NCI-H2171 treated with DMSO at 0.1 percent for 48 hours (cell line): ENCODE data around the gene VWA8.
"Not testable (repeated sequence)": the region's sequence is repeated elsewhere in the genome, so short reads cannot be mapped to it uniquely, and the experiment has no call there.

ENCODE experiments used
- DNase-seq: peaks from one replicate; lab custom pipeline; 2025; lab: John Stamatoyannopoulos, UW

VWA8 gene

GRCh38 chr13:41966671-41967070, 5.8 kb upstream of the VWA8 start:
- no peak for DNase-seq

GRCh38 chr13:41962994-41963393, 2.1 kb upstream of the VWA8 start:
- no peak for DNase-seq

DNA sequence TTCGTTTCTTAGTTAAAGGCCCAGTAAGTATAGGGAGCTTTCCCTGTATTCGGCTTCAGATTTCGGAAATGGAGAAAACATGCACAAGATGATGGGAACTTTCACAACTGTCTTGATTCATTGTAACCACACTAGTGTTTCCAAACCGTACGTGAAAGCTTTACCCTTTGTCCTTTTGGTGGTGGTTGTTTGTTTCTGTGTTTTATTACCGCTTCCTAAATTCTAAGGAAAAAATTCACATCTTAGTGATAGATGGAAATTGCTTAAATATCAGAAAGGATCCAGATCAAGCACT, 504 bp upstream of the VWA8 start:
- DNase-seq = no peak

DNA sequence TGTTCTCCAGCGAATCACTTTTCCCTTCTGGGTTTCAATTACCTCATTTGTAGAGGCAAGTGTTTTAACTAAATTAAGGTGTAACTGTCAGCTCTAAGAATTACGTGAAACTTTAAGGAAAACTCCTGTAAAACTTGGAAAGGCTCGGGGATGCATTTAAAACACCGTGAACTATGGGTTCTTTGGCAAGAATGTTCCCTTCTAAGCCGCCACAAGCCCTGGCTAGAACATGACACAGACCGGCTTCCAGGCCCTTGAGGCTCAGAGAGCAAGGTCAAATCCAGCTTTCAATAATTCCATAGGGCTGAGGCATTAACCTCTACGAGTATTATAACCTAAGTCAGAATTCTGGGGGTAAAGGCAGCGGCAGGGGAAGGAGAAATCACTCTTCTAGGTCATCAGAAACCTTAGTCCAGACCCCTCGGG, 685 bp downstream of the VWA8 start:
- no peak for DNase-seq

DNA sequence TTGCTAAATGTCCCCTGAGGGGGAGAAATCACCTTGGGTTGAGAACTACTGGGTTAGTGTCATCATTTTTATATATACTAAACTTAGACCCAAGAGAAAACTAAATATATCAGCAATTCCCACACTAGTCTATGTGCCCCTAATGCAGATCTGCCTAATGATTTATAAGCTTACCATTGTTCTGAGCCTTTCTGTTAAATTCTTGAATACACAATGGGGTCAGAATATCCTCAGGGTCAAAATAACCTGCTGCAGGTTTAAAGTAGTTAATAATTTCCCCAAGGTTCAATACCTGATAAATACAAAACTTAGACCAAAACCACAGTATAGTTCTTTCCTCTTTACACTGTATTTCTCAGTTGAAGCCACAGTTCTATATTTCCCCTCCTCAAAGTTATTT, 4.6 kb downstream of the VWA8 start:
- DNase-seq = no peak

DNA sequence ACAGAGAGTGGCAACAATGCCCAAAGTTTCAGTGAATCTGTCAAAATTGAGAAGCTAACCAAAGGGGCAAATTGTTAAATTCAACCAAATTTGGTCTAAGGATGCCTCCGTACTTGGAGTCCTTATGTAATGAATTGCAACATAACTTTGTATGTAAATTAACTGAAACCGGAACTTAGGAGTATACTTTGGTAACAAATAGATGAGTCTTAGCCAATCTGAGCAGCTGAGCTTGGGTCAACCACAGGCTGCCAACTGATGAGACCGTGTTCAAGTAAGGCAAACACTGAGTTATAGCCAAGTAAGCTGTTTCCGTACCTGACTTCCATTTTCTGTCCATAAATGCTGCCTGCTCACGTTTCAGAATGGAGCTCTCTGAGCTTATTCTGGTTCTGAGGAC, 5.3 kb downstream of the VWA8 start:
- DNase-seq = no peak

DNA sequence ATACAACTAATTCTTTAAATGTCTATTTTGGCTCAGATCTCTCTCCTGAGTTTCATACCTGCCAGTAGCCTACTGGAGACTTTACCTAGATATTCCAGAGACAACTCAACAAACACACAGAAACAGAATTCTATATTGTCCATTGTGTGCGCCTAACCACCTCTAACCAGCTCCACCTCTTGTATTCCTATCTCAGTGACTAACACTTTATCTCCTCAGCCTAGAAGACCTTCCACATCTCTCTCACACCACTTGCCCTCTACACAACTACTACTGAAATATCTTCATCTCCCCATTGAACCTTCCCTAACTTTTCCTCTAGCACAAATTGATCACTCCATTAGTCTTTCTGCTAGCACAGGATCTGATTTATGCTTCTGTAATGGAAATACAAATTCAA, 6.7 kb downstream of the VWA8 start:
- DNase-seq = no peak

DNA sequence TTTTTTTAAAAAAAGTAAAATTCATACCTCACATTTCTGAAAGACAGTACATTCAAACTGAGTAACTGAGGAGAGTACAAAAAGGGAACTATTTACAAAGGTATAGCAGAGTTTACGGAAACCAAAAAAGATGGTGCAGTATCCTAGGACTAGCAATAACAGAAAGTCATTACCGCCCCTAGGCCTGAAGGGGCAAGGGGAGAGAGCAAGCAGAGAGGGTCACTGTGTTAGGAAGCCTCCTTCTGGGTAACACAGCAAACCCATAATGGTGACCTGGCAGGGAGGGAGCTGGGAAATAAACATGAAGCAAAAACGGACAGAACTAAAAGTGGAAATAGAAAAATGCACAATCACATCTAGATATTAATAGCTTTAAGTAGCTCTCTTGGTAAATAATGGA, 8.2 kb downstream of the VWA8 start:
- DNase-seq = no peak

- DNase-seq = not testable (repeated sequence)
These were observed 11.8 kb downstream of the VWA8 start for GRCh38 chr13:41949104-41949503.

GRCh38 chr13:41945926-41946325, 15.0 kb downstream of the VWA8 start:
- no peak for DNase-seq

DNA sequence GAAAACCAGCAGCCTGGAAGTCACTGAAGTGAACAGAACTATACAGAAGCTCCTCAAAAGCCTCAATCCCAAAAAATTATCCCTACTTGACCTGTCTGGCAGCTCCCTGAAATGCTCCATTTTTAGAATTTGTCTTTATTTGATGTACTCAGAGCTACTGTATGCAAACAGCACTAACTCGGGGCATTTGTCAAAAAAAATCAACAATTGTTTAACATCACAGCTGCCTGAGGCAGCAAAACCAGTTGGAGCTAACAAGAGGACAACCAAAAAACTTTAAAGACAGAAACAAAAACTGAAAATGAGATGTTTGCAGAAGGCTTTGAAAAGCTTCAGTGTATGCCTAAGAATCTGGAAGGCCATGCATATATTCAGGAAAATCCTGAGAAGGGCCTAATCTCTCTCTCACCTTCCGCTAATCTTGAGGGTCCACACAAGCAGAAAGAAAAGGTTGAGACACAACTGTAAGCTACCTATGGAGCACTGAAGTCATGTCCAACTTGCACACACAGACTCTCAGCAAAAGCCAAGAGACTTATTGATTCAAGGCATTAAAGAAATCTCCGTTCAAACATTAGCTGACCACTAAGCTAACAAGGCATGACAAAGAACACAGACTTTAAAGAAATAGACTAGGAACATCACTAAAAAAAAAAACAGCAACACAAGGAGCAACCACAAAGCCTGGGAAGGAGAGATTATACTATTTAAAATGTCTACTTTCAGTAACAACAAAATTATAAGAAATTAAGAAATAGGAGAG, 16.1 kb downstream of the VWA8 start:
- DNase-seq = no peak

- no peak for DNase-seq
These were observed 16.7 kb downstream of the VWA8 start for GRCh38 chr13:41944229-41944628.

- DNase-seq = no peak
These were observed 18.3 kb downstream of the VWA8 start for GRCh38 chr13:41942462-41943094.

- no peak for DNase-seq
These were observed 19.7 kb downstream of the VWA8 start for GRCh38 chr13:41941174-41941573.

DNA sequence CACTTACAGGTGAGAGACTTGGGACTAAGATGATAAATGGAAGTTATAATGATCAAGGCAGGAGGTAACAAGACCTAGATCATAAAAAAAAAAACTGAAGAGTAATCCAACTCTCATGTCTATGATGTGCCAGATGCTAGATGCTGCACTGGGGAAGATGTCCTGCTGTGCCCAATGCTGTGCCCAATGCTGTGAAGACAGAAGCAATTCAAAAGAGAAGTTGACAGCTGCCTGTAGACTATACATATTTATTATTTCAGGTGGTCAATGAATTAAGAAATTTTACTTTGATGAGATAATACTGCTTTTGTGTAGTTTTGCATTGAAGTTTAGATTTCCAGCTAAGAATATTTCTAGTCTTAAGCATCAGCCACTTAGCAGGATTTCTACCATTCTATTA, 21.5 kb downstream of the VWA8 start:
- DNase-seq = peak; percentile 70

DNA sequence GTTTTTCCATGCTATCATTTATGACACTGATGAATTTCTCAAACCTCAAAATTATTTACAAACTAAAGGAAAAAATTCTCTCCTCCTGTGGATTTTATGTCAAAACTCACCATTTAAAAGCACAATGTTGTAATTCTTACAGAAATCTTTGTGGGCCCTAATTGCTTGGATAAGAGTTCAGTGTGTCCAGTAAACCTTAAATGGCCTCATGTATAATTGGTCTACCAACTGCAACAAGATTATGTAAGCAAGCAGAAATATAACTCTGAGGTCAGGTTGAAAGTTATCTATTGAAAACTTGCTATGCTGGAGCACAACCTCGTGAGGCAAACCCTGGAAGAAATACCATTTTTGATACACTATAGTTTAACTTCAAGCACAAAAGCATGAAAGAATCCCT, 22.0 kb downstream of the VWA8 start:
- DNase-seq = no peak

- DNase-seq = no peak
These were observed 23.5 kb downstream of the VWA8 start for GRCh38 chr13:41937388-41937787.

DNA sequence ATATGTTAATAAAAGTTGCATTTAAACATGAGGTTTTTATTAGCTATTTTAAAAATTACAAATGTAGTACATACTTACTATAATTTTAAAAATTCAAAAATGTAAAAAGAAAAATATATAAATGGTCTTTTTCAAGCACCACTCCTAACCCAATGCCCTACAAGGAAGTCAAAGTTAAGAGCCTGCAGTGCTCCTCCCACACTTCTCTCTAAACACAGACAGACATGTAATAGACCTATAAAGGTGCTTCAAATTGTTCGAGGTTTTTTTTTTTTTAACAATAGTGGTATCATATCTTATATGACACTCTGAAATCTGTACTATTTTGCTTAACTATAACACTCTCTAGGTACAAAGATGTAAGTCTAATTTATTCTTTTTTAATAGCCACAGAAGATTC, 25.4 kb downstream of the VWA8 start:
- DNase-seq = no peak

DNA sequence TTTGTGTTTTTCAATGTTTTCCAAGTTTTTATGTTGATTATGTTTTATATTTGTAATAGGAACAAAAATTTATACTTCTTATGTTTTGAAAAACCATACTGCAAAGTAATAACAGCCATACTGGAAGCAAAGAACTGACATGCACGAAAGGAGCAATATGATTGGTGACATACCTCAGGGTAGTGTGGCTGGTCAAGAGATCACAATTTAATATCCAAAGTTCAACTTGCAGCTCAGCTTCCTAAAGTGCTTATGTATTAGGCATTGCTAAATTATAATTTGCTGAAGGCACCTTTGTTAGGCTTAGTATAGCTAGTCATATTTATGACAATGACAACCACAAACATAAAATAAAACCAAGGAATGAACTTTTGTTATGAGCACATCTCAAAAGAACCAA, 25.9 kb downstream of the VWA8 start:
- DNase-seq = no peak

DNA sequence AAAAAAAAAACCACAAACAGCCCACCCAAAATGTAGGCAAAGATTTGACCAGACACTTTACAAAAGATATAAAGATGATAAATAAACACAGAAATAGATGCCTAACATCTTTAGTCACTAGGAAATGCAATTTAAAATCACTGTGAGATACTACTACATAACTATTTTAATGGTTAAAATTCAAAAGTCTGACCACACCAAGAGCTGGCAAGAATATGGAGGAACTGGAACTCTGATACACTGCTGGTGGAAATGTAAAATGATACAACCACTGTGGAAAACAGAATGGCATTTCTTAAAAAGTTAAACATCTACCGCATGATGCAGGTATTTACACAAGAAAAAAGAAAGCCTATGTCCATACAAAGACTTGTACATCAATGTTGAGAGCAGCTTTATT, 26.8 kb downstream of the VWA8 start:
- no peak for DNase-seq

DNA sequence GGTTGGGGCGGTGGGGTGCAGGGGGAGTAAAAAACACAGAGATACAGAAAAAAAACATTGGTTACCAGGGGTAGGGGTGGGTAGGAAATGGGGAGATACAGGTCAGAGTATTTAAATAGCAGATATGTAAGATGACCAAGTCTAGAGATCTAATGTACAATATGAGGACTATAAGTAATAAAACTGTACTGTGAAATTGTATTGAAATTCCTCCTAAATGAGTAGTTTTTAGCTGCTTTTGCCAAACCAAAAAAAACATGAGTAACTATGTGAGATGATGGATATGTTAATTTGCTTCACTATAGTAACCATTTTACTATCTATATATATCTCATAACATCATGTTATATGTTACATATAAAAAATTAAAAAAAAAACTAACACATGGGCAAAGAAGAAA, 29.6 kb downstream of the VWA8 start:
- DNase-seq = no peak

DNA sequence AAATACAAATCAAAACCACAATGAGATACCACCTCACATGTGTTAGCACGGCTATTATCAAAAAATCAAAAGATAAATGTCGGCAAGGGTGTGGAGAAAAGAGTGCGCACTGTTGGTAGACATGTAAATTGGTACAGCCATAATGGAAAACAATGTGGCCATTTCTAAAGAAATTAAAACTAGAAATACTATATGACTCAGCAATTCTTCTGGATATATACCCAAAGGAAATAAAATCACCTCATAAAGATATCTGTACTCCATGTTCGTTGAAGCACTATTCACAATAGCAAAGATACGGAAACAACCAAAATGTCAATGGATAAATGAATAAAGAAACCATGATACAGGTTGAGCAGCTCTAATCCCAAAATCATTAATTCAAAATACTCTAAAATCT, 30.8 kb downstream of the VWA8 start:
- DNase-seq = no peak

GRCh38 chr13:41928323-41928722, 32.6 kb downstream of the VWA8 start:
- no peak for DNase-seq

GRCh38 chr13:41925014-41925413, 35.9 kb downstream of the VWA8 start:
- no peak for DNase-seq
